Stimulated activated CD4-positive, alpha-beta T cell treated with anti-CD3 and anti-CD28 coated beads, Interleukin-4, amount 100 ng/mL, for 4 hours (primary cell): ENCODE data around the gene CACNA2D3.

Experiments used
- DNase-seq, 2 experiments: peaks; one replicate each; pipeline ENCODE4 v3.0.0-alpha.2; 2020

The CACNA2D3 gene

GRCh38 chr3:54347060-54347459 is 224.7 kb downstream of the CACNA2D3 start:
- no peak for DNase-seq

- no peak for DNase-seq
Observed at GRCh38 chr3:54347933-54348332, 225.6 kb downstream of the CACNA2D3 start.

- no peak for DNase-seq
Observed at GRCh38 chr3:54349231-54349652, 226.9 kb downstream of the CACNA2D3 start.

GRCh38 chr3:54349691-54350090 is 227.3 kb downstream of the CACNA2D3 start:
- DNase-seq, result no peak

- DNase-seq, result no peak
Observed at GRCh38 chr3:54353546-54353945, 231.2 kb downstream of the CACNA2D3 start.

- DNase-seq, result no peak
Observed at GRCh38 chr3:54353946-54354345, 231.6 kb downstream of the CACNA2D3 start.

- DNase-seq, result no peak
Observed at GRCh38 chr3:54355800-54356199, 233.4 kb downstream of the CACNA2D3 start.

- DNase-seq, result no peak
Observed at GRCh38 chr3:54356261-54357045, 234.1 kb downstream of the CACNA2D3 start.

- no peak for DNase-seq
Observed at GRCh38 chr3:54357301-54357700, 234.9 kb downstream of the CACNA2D3 start.

GRCh38 chr3:54358316-54358715 is 236.0 kb downstream of the CACNA2D3 start:
- no peak for DNase-seq

- DNase-seq, result no peak
Observed at GRCh38 chr3:54358969-54359694, 236.8 kb downstream of the CACNA2D3 start.

GRCh38 chr3:54360320-54360719 is 238.0 kb downstream of the CACNA2D3 start:
- DNase-seq, result no peak

- no peak for DNase-seq
Observed at GRCh38 chr3:54361746-54362283, 239.5 kb downstream of the CACNA2D3 start.

- DNase-seq, result no peak
Observed at GRCh38 chr3:54366007-54366750, 243.8 kb downstream of the CACNA2D3 start.

- no peak for DNase-seq
Observed at GRCh38 chr3:54366839-54367238, 244.5 kb downstream of the CACNA2D3 start.

GRCh38 chr3:54372232-54372631 is 249.9 kb downstream of the CACNA2D3 start:
- no peak for DNase-seq

- no peak for DNase-seq
Observed at GRCh38 chr3:54374214-54374852, 252.0 kb downstream of the CACNA2D3 start.

GRCh38 chr3:54376142-54376807 is 253.9 kb downstream of the CACNA2D3 start:
- no peak for DNase-seq

- DNase-seq, result no peak
Observed at GRCh38 chr3:54376939-54377578, 254.7 kb downstream of the CACNA2D3 start.

- no peak for DNase-seq
Observed at GRCh38 chr3:54378184-54378583, 255.8 kb downstream of the CACNA2D3 start.

- DNase-seq, result no peak
Observed at GRCh38 chr3:54384279-54384678, 261.9 kb downstream of the CACNA2D3 start.

GRCh38 chr3:54390582-54390981 is 268.2 kb downstream of the CACNA2D3 start:
- DNase-seq, result no peak
